ENCODE data around the gene SESN2. TPM values are rescaled to one million over a fixed set of nuclear protein-coding genes. Genes with fewer than 3 reads are reported as not detected.

Gene SESN2
- total RNA-seq, 4 donors from 2014 or later: 6.4 to 8.1 (median 6.8) TPM

GRCh38 chr1:28236656-28237322 is 22.5 kb upstream of the SESN2 start:
- TF ChIP-seq CTCF (IDR thresholded peaks at IDR 0.05): no peak
- TF ChIP-seq POLR2A (IDR thresholded peaks at IDR 0.05): no peak
- 11 to 12% methylated on average over 20 of the region's 20 CpGs for WGBS, 2 donors

GRCh38 chr1:28239004-28239403 is 20.3 kb upstream of the SESN2 start:
- WGBS, 2 donors: 48 to 56% methylated on average over 2 of the region's 2 CpGs
- Histone ChIP-seq H3K36me3 (no peaks in the 10 kb centered on the region), H3K27ac (peak overlapping the region; percentile 27 to 50 (median 43)), H3K4me1 (peaks cover 9 to 28% of the 10 kb centered on the region in 2 donors), H3K9me3 (no peaks in the 10 kb centered on the region), H3K27me3 (no peaks in the 10 kb centered on the region), H3K4me3 (replicated peaks in 1 of 3) (no peak overlapping the region)
- intact Hi-C loops (cut with DNase I): no loop called here
- TF ChIP-seq CTCF (IDR thresholded peaks at IDR 0.05) (no peak), POLR2A (IDR thresholded peaks at IDR 0.05) (no peak)
- peak in 1 of 2 donors; percentile 42 for DNase-seq

More at GRCh38 chr1:28236656-28237322, 22.5 kb upstream of the SESN2 start:
- Histone ChIP-seq H3K4me3 (replicated peaks in 1 of 3) (peak overlapping the region; percentile 48 to 99 (median 93)), H3K9me3 (no peaks in the 10 kb centered on the region), H3K27me3 (no peaks in the 10 kb centered on the region), H3K36me3 (no peaks in the 10 kb centered on the region), H3K4me1 (peaks cover 18 to 37% of the 10 kb centered on the region in 2 donors), H3K27ac (peak overlapping the region; percentile 73 to 90 (median 77))
- intact Hi-C loops (cut with DNase I): no loop called here
- DNase-seq: no peak

- DNase-seq: no peak
- intact Hi-C loops (cut with DNase I): no loop called here
- peaks cover 9 to 28% of the 10 kb centered on the region in 2 donors for H3K4me1 ChIP-seq
- no peak overlapping the region for H3K4me3 ChIP-seq (replicated peaks in 1 of 3)
- H3K27me3 ChIP-seq: no peaks in the 10 kb centered on the region
- no peaks in the 10 kb centered on the region for H3K36me3 ChIP-seq
- H3K9me3 ChIP-seq: no peaks in the 10 kb centered on the region
- TF ChIP-seq POLR2A (IDR thresholded peaks at IDR 0.05) (no peak), CTCF (IDR thresholded peaks at IDR 0.05) (no peak)
- 98 to 99% methylated on average over 4 of the region's 4 CpGs for WGBS, 2 donors
- H3K27ac ChIP-seq: no peak overlapping the region
These were observed 19.3 kb upstream of the SESN2 start for GRCh38 chr1:28240024-28240423.

- Histone ChIP-seq H3K36me3 (no peaks in the 10 kb centered on the region), H3K27ac (no peak overlapping the region), H3K4me1 (peaks cover 9 to 22% of the 10 kb centered on the region in 2 donors), H3K9me3 (no peaks in the 10 kb centered on the region), H3K27me3 (no peaks in the 10 kb centered on the region), H3K4me3 (replicated peaks in 1 of 3) (no peak overlapping the region)
- TF ChIP-seq POLR2A (IDR thresholded peaks at IDR 0.05) (no peak), CTCF (IDR thresholded peaks at IDR 0.05) (no peak)
- no peak for DNase-seq
- intact Hi-C loops (cut with DNase I): no loop called here
- 94 to 96% methylated on average over 10 of the region's 10 CpGs for WGBS, 2 donors
These were observed 17.6 kb upstream of the SESN2 start for GRCh38 chr1:28241638-28242241.

- Histone ChIP-seq H3K4me1 (peaks cover 11 to 21% of the 10 kb centered on the region in 2 donors), H3K27me3 (no peaks in the 10 kb centered on the region), H3K27ac (no peak overlapping the region), H3K4me3 (replicated peaks in 1 of 3) (no peak overlapping the region), H3K9me3 (no peaks in the 10 kb centered on the region), H3K36me3 (no peaks in the 10 kb centered on the region)
- no peak for TF ChIP-seq POLR2A (IDR thresholded peaks at IDR 0.05)
- DNase-seq: no peak
- WGBS, 2 donors: 86 to 98% methylated on average over 2 of the region's 2 CpGs
- intact Hi-C loops (cut with DNase I): no loop called here
These were observed 15.5 kb upstream of the SESN2 start for GRCh38 chr1:28243685-28244311.
